ENCODE results near the gene EXOC4. TPM values are rescaled to one million over a fixed set of nuclear protein-coding genes. Genes with fewer than 3 reads are reported as not detected.
A peak's percentile ranks its signal among the peaks of the same experiment; 100 is the strongest.

EXOC4 gene
- total and polyA plus RNA-seq, 2 of the 13 experiments (the other 11 are each of a cell fraction or from before 2014, with no cell fraction given), result 22.5 to 39.0 TPM

DNA sequence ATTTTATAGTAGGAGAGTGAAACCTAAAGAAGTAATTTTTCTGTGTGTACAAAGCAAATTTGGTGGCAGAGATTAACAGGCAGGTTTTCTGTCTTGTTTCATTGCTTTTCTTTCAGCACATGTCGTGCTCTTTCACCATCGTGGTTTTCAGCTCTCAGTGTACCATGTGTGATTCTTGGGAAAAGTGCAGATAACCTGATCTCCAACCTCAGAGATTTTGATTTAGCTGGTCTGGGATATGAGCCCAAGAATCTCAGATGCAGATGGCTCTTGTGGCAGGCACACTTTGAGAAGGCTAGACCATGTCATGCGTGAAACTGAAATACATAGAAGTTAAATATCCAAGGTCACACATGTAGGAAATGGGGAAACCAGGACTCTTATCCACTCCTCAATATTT, 317.4 kb downstream of the EXOC4 start (continued):
- TF ChIP-seq NFIC (IDR thresholded peaks at IDR 0.05; ENCODE audit: low read length) (no peak), RBAK (CRISPR knock-in tag; IDR thresholded peaks at IDR 0.05) (no peak)

DNA sequence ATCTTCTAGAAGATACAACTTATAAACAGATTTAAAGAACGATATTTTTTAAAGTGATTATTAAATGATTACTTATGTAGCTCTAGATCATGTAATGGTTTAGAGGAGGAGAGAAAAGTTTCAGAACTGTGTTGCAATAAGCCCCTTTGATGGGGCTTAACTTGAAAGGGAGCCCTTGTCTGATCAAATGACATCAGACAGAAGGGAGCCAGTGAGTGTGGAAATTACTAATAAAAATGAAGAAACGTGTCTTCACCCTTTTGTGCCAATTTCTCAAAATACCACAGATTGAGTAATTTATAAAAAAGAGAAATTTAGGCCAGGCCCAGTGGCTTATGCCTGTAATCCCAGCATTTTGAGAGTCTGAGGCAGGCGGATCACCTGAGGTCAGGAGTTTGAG, 318.2 kb downstream of the EXOC4 start:
- in situ Hi-C loops (cut with HindIII; ENCODE audit: extremely low pct_ligation_motif_present, low pct_unique_long_range_greater_than_20kb), result no loop called here
- no TSS peak for BruUV-seq (replicated peaks)
- Histone ChIP-seq H3K27ac (ENCODE audit: extremely low read length, insufficient read depth, low read length) (no peak overlapping the region), H3K9me3 (ENCODE audit: low read length) (no peaks in the 10 kb centered on the region), H3K4me3 (replicated peaks in 1 of 3; ENCODE audit: insufficient read depth in 1 of 3, low read depth in 2 of 3, low read length in 3 of 3) (no peak overlapping the region), H3K4me2 (ENCODE audit: low read depth, low read length) (no peak overlapping the region), H3K79me2 (ENCODE audit: insufficient read depth, low read length) (no peaks in the 10 kb centered on the region), H3K27me3 (ENCODE audit: control insufficient read depth in 1 of 2, insufficient read depth in 2 of 2, low read length in 2 of 2) (no peaks in the 10 kb centered on the region), H3K4me1 (ENCODE audit: insufficient read depth, low read length) (no peaks in the 10 kb centered on the region), H4K20me1 (ENCODE audit: insufficient read depth, low read length) (no peaks in the 10 kb centered on the region), H3K36me3 (replicated peaks in 1 of 2; ENCODE audit: control insufficient read depth in 1 of 2, insufficient read depth in 2 of 2, low read length in 2 of 2) (no peaks in the 10 kb centered on the region), H2AFZ (ENCODE audit: low read length) (no peak overlapping the region), H3K9ac (ENCODE audit: insufficient read depth, low read depth, low read length) (no peak overlapping the region)
- intact Hi-C loops (cut with micrococcal nuclease; ENCODE audit: unreplicated experiment), result no loop called here
- 74% methylated on average over 3 of the region's 3 CpGs for WGBS (ENCODE audit: low lambda C conversion rate)
- POLR2A ChIA-PET, result no interaction called here
- DNase-seq (ENCODE audit: low spot score) (peak; percentile 10), ATAC-seq (no peak), FAIRE-seq (no peak)
- TF ChIP-seq ZNF747 (CRISPR knock-in tag; IDR thresholded peaks at IDR 0.05; ENCODE audit: borderline replicate concordance), result no peak
- TF ChIP-seq CEBPB (IDR thresholded peaks at IDR 0.05; ENCODE audit: borderline replicate concordance, low read depth, low read length), result peak; percentile 1; the same call in 1 of the 2 replicates
- TF ChIP-seq NR2C2 (CRISPR knock-in tag; IDR thresholded peaks at IDR 0.05; ENCODE audit: borderline replicate concordance), result no peak
- CTCF ChIA-PET (ENCODE audit: low intra/inter-chr PET ratio, low total read pairs), result no interaction called here

DNA sequence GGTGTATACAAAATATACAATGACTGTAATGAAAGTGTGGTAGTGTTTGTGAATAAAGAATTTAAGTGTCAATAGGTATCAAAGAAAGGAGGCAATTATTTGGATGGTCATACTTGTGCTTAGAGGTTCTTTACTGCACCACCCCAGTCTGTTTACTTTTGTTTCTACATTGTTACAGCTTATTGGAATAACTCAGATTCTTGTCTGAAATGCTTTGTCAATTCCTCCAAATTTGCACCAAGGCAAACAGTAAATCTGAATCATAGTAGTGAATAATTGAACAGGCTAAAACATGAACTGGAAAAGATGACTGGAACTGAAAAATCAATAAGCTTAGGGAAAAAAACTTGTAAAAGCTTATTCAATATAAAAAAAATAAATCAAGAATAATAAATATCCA, 319.2 kb downstream of the EXOC4 start:
- ATAC-seq (no peak), FAIRE-seq (no peak), DNase-seq (ENCODE audit: low spot score) (no peak)
- Histone ChIP-seq H4K20me1 (ENCODE audit: insufficient read depth, low read length) (no peaks in the 10 kb centered on the region), H3K4me3 (replicated peaks in 1 of 3; ENCODE audit: insufficient read depth in 1 of 3, low read depth in 2 of 3, low read length in 3 of 3) (no peak overlapping the region), H3K27me3 (ENCODE audit: control insufficient read depth in 1 of 2, insufficient read depth in 2 of 2, low read length in 2 of 2) (no peaks in the 10 kb centered on the region), H3K36me3 (replicated peaks in 1 of 2; ENCODE audit: control insufficient read depth in 1 of 2, insufficient read depth in 2 of 2, low read length in 2 of 2) (no peaks in the 10 kb centered on the region), H3K4me2 (ENCODE audit: low read depth, low read length) (no peak overlapping the region), H3K9me3 (ENCODE audit: low read length) (no peaks in the 10 kb centered on the region), H3K79me2 (ENCODE audit: insufficient read depth, low read length) (no peaks in the 10 kb centered on the region), H3K27ac (ENCODE audit: extremely low read length, insufficient read depth, low read length) (no peak overlapping the region), H3K9ac (ENCODE audit: insufficient read depth, low read depth, low read length) (no peak overlapping the region), H3K4me1 (ENCODE audit: insufficient read depth, low read length) (no peaks in the 10 kb centered on the region), H2AFZ (ENCODE audit: low read length) (no peak overlapping the region)
- intact Hi-C loops (cut with micrococcal nuclease; ENCODE audit: unreplicated experiment) (no loop called here), in situ Hi-C loops (cut with HindIII; ENCODE audit: extremely low pct_ligation_motif_present, low pct_unique_long_range_greater_than_20kb) (no loop called here)
- TF ChIP-seq RORA (CRISPR knock-in tag; IDR thresholded peaks at IDR 0.05) (no peak), MAFF (IDR thresholded peaks at IDR 0.05; ENCODE audit: low read depth, low read length) (no peak), DNMT3B (CRISPR knock-in tag; conservative IDR thresholded peaks at IDR 0.05) (no peak), MYNN (CRISPR knock-in tag; IDR thresholded peaks at IDR 0.05; ENCODE audit: low read depth) (no peak), BRCA1 (CRISPR knock-in tag; IDR thresholded peaks at IDR 0.05) (no peak), ZNF235 (CRISPR knock-in tag; IDR thresholded peaks at IDR 0.05; ENCODE audit: borderline replicate concordance) (no peak)
- TF ChIP-seq, protein P1, sequence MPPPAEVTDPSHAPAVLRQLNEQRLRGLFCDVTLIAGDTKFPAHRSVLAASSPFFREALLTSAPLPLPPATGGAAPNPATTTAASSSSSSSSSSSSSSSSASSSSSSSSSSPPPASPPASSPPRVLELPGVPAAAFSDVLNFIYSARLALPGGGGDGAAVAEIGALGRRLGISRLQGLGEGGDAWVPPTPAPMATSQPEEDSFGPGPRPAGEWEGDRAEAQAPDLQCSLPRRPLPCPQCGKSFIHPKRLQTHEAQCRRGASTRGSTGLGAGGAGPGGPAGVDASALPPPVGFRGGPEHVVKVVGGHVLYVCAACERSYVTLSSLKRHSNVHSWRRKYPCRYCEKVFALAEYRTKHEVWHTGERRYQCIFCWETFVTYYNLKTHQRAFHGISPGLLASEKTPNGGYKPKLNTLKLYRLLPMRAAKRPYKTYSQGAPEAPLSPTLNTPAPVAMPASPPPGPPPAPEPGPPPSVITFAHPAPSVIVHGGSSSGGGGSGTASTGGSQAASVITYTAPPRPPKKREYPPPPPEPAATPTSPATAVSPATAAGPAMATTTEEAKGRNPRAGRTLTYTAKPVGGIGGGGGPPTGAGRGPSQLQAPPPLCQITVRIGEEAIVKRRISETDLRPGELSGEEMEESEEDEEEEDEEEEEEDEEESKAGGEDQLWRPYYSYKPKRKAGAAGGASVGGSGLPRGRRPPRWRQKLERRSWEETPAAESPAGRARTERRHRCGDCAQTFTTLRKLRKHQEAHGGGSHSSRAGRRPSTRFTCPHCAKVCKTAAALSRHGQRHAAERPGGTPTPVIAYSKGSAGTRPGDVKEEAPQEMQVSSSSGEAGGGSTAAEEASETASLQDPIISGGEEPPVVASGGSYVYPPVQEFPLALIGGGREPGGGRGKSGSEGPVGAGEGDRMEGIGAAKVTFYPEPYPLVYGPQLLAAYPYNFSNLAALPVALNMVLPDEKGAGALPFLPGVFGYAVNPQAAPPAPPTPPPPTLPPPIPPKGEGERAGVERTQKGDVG (CRISPR knock-in tag; IDR thresholded peaks at IDR 0.05; ENCODE audit: borderline replicate concordance), result no peak
- no TSS peak for BruUV-seq (replicated peaks)
- POLR2A ChIA-PET, result no interaction called here
- CTCF ChIA-PET (ENCODE audit: low intra/inter-chr PET ratio, low total read pairs), result no interaction called here

Measured in HepG2 (cell line).